Osteocyte (in vitro differentiated cells): ENCODE measurements around the gene LRP1-AS. TPM values are rescaled to one million over a fixed set of nuclear protein-coding genes. Genes with fewer than 3 reads are reported as not detected.

Experiments
- DNase-seq: peaks from one replicate; pipeline ENCODE4 v3.0.0; 2021; ENCODE audit warnings: mixed read lengths; ENCODE audit not compliant: unreplicated experiment; ENCODE audit errors: extremely low spot score
- H3K27ac Mint-ChIP-seq: one replicate; pipeline ENCODE4 v1.8.0; 2021; ENCODE audit warnings: mild to moderate bottlenecking, mixed read lengths; ENCODE audit not compliant: unreplicated experiment
- H3K27me3 Mint-ChIP-seq: one replicate; pipeline ENCODE4 v1.8.0; 2021; ENCODE audit warnings: mixed read lengths; ENCODE audit not compliant: unreplicated experiment
- H3K36me3 Mint-ChIP-seq: one replicate; pipeline ENCODE4 v1.8.0; 2021; ENCODE audit warnings: mixed read lengths; ENCODE audit not compliant: unreplicated experiment
- H3K4me1 Mint-ChIP-seq: one replicate; pipeline ENCODE4 v1.8.0; 2021; ENCODE audit warnings: mixed read lengths; ENCODE audit not compliant: unreplicated experiment
- H3K4me3 Mint-ChIP-seq: one replicate; pipeline ENCODE4 v1.8.0; 2021; ENCODE audit warnings: mild to moderate bottlenecking, moderate library complexity, mixed read lengths; ENCODE audit not compliant: unreplicated experiment
- H3K9me3 Mint-ChIP-seq: one replicate; pipeline ENCODE4 v1.8.0; 2021; ENCODE audit warnings: mixed read lengths; ENCODE audit not compliant: unreplicated experiment
- CTCF ChIP-seq: fragments of 200-600 bp; sonication (generic); IDR thresholded peaks from 2 replicates; pipeline ENCODE4 v1.5.0; 2021; ENCODE audit warnings: antibody characterized with exemption, mild to moderate bottlenecking, moderate library complexity
- total RNA-seq: library from RNA; stranded (reverse); gene quantifications from 2 replicates; pipeline ENCODE4 v1.2.1, GENCODE V29; 2021

Gene LRP1-AS
- total RNA-seq, 1 donor from 2014 or later = not detected

GRCh38 chr12:57158186-57158585, 10.8 kb upstream of the LRP1-AS start:
- Mint-ChIP-seq H3K27me3 (no peaks in the 10 kb centered on the region), H3K36me3 (peaks cover 80% of the 10 kb centered on the region), H3K4me3 (no peak overlapping the region), H3K4me1 (peaks cover 38% of the 10 kb centered on the region), H3K27ac (no peak overlapping the region), H3K9me3 (no peaks in the 10 kb centered on the region)
- DNase-seq = no peak
- TF ChIP-seq CTCF = no peak

- peaks cover 81% of the 10 kb centered on the region for H3K36me3 Mint-ChIP-seq
- H3K27ac Mint-ChIP-seq = no peak overlapping the region
- TF ChIP-seq CTCF = no peak
- no peak overlapping the region for H3K4me3 Mint-ChIP-seq
- H3K9me3 Mint-ChIP-seq = no peaks in the 10 kb centered on the region
- no peak for DNase-seq
- H3K4me1 Mint-ChIP-seq = peaks cover 43% of the 10 kb centered on the region
- no peaks in the 10 kb centered on the region for H3K27me3 Mint-ChIP-seq
These were observed 10.3 kb upstream of the LRP1-AS start for GRCh38 chr12:57157588-57158173.

DNA sequence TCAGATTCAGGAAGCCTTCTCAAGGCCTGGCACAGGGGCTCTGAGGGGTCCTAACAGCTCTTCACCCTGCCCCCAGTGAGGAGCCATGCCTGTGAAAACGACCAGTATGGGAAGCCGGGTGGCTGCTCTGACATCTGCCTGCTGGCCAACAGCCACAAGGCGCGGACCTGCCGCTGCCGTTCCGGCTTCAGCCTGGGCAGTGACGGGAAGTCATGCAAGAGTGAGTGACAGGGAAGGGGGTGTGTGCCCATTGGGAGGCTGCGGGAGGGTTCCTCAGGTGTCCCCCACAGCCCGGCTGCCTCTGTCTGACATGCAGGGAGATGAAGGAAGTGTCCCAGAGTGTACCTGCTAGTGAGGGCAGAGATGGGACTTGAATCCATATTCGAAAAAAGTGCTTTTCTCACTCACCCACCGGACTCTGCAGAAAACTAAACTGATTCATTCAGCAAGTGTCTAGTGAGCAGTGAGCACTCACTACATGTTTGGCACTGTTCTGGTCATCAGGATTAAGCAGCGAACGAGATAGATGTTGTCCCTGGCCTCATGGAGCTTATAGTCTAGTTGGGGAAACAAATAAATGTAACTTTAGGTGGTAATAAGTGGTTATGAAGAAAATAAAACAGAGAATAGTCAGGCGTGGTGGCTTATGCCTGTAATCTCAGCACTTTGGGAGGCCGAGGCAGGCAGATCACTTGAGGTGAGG, 9.4 kb upstream of the LRP1-AS start:
- no peak for TF ChIP-seq CTCF
- Mint-ChIP-seq H3K4me1 (peaks cover 51% of the 10 kb centered on the region), H3K27ac (no peak overlapping the region), H3K27me3 (no peaks in the 10 kb centered on the region), H3K4me3 (no peak overlapping the region), H3K36me3 (peaks cover 73% of the 10 kb centered on the region), H3K9me3 (no peaks in the 10 kb centered on the region)
- DNase-seq = no peak

DNA sequence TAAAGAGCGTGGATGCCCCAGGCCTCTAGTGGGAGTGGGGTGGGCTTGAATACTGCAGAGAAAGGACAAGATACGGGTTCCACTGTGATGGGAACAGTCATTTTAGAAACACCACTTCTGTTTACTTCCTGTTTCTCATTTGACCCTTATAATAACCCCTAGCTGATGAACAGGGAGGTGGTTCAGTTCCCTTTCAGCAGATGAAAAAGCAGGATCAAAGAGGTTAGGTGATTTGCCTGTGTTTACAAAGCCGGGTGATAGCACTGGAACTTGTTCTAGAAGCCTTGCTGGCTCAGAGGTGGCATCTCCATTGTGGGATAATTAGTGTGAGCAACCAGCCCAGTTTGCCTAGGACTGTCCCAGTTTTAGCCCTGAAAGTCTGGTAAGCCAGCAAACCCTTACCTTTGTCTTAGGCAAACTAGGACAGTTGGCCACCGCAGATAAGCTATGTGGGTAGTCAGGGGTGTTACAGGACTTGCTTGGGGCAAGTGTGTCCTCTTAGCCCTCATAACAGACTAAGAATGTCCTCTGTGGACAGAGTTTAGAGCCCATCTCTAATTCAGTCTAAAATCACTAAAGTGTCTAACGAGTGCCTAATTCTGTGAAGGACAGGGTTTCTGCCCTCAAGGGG, 7.5 kb upstream of the LRP1-AS start:
- TF ChIP-seq CTCF = no peak
- Mint-ChIP-seq H3K27ac (no peak overlapping the region), H3K27me3 (no peaks in the 10 kb centered on the region), H3K4me3 (no peak overlapping the region), H3K4me1 (peaks cover 65% of the 10 kb centered on the region), H3K9me3 (no peaks in the 10 kb centered on the region), H3K36me3 (peaks cover 57% of the 10 kb centered on the region)
- no peak for DNase-seq

- Mint-ChIP-seq H3K27me3 (no peaks in the 10 kb centered on the region), H3K9me3 (no peaks in the 10 kb centered on the region), H3K27ac (peak overlapping the region; percentile 90), H3K36me3 (peaks cover 59% of the 10 kb centered on the region), H3K4me3 (no peak overlapping the region), H3K4me1 (peaks cover 68% of the 10 kb centered on the region)
- no peak for DNase-seq
- TF ChIP-seq CTCF = no peak
These were observed 6.7 kb upstream of the LRP1-AS start for GRCh38 chr12:57154076-57154475.
